DOHH2 (cell line): ENCODE results near the gene FTCD.

Experiments used
- H3F3A ChIP-seq: fragments of 200-600 bp; sonication (generic), shearing (Covaris generic); 2 replicates; pipeline ENCODE4 v1.6.0; 2016; ENCODE audit warnings: antibody characterized with exemption, mild to moderate bottlenecking; ENCODE audit not compliant: control insufficient read depth, insufficient read depth
- H3K27ac ChIP-seq: fragments of 200-600 bp; sonication (generic); 2 replicates; pipeline ENCODE4 v1.5.1; 2014; ENCODE audit warnings: low read depth, mild to moderate bottlenecking, low read length, moderate library complexity
- H3K27me3 ChIP-seq: fragments of 200-600 bp; sonication (generic); 2 replicates; pipeline ENCODE4 v1.6.1; 2014; ENCODE audit warnings: mild to moderate bottlenecking, low read length, mixed read lengths; ENCODE audit not compliant: control insufficient read depth
- H3K36me3 ChIP-seq: fragments of 200-600 bp; sonication (generic); 2 replicates; pipeline ENCODE4 v1.6.1; 2014; ENCODE audit warnings: mild to moderate bottlenecking, low read length, moderate library complexity, mixed read lengths; ENCODE audit not compliant: control insufficient read depth
- H3K4me1 ChIP-seq: fragments of 200-600 bp; sonication (generic); 2 replicates; pipeline ENCODE4 v1.6.1; 2014; ENCODE audit warnings: mild to moderate bottlenecking, low read length, mixed read lengths; ENCODE audit not compliant: control insufficient read depth
- H3K4me2 ChIP-seq: fragments of 200-600 bp; sonication (generic); 2 replicates; pipeline ENCODE4 v1.6.0; 2014; ENCODE audit warnings: mild to moderate bottlenecking, low read length, moderate library complexity
- H3K4me3 ChIP-seq: fragments of 200-600 bp; sonication (generic); 2 replicates; pipeline ENCODE4 v1.5.1; 2014; ENCODE audit warnings: mild to moderate bottlenecking, low read length, mixed read lengths
- H3K79me2 ChIP-seq: fragments of 200-600 bp; sonication (generic); 2 replicates; pipeline ENCODE4 v1.6.1; 2014; ENCODE audit warnings: mild to moderate bottlenecking, low read length, mixed read lengths; ENCODE audit not compliant: control insufficient read depth
- H3K9me2 ChIP-seq: fragments of 200-600 bp; sonication (generic); replicated peaks from 2 replicates; pipeline ENCODE4 v1.6.1; 2014; ENCODE audit warnings: mild to moderate bottlenecking, low read length, mixed read lengths; ENCODE audit not compliant: control insufficient read depth
- H3K9me3 ChIP-seq: fragments of 200-600 bp; sonication (generic); 2 replicates; pipeline ENCODE4 v1.6.1; 2014; ENCODE audit warnings: antibody characterized with exemption, low read length, mixed read lengths; ENCODE audit not compliant: control insufficient read depth, insufficient read depth
- H4K20me1 ChIP-seq: fragments of 200-600 bp; sonication (generic); 2 replicates; pipeline ENCODE4 v1.6.0; 2014; ENCODE audit warnings: low read depth, mild to moderate bottlenecking, antibody characterized with exemption, low read length, moderate library complexity; ENCODE audit not compliant: control insufficient read depth, insufficient read depth
- EZH2phosphoT487 ChIP-seq: fragments of 200-600 bp; sonication (generic); IDR thresholded peaks from 2 replicates; pipeline ENCODE4 v1.6.1; 2017; ENCODE audit warnings: borderline replicate concordance, mild to moderate bottlenecking, antibody characterized with exemption, low read length, moderate library complexity, mixed read lengths
- TF ChIP-seq, protein P1 (sequence below): fragments of 200-600 bp; sonication (generic); IDR thresholded peaks from one replicate; pipeline ENCODE4 v1.5.1; 2014; ENCODE audit warnings: antibody characterized with exemption, mild to moderate bottlenecking, low read depth, low read length; ENCODE audit not compliant: poor library complexity, severe bottlenecking

FTCD gene

GRCh38 chr21:46156678-46157077 lies 1.3 kb upstream of the FTCD start:
- H3K79me2 ChIP-seq, result no peaks in the 10 kb centered on the region
- no peak overlapping the region for H3K27ac ChIP-seq

DNA sequence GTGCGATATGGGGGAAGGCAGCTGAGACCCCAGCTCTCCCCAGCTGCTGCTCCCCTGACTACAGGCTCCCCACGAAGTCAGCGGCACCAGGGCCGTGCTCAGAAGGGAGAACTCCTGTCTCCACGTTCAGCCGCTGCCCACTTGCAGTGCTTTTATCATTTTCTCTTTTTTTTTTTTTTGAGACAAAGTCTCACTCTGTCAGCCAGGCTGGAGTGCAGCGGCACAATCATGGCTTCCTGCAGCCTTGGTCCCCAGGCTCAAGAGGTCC lies 933 bp upstream of the FTCD start:
- no peak overlapping the region for H3K27ac ChIP-seq
- no peaks in the 10 kb centered on the region for H3K79me2 ChIP-seq
- H3K4me2 ChIP-seq, result no peak overlapping the region
- H3K36me3 ChIP-seq, result no peaks in the 10 kb centered on the region; the same call in 1 of the 2 replicates
- no peak for TF ChIP-seq EZH2phosphoT487
- TF ChIP-seq, protein P1, sequence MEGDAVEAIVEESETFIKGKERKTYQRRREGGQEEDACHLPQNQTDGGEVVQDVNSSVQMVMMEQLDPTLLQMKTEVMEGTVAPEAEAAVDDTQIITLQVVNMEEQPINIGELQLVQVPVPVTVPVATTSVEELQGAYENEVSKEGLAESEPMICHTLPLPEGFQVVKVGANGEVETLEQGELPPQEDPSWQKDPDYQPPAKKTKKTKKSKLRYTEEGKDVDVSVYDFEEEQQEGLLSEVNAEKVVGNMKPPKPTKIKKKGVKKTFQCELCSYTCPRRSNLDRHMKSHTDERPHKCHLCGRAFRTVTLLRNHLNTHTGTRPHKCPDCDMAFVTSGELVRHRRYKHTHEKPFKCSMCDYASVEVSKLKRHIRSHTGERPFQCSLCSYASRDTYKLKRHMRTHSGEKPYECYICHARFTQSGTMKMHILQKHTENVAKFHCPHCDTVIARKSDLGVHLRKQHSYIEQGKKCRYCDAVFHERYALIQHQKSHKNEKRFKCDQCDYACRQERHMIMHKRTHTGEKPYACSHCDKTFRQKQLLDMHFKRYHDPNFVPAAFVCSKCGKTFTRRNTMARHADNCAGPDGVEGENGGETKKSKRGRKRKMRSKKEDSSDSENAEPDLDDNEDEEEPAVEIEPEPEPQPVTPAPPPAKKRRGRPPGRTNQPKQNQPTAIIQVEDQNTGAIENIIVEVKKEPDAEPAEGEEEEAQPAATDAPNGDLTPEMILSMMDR, result no peak
- no peaks in the 10 kb centered on the region; the same call in 1 of the 2 replicates for H3K4me1 ChIP-seq
- H3F3A ChIP-seq, result no peaks in the 10 kb centered on the region
- peaks cover 1% of the 10 kb centered on the region; the same call in 1 of the 2 replicates for H3K9me3 ChIP-seq
- no peak overlapping the region for H3K4me3 ChIP-seq
- no peaks in the 10 kb centered on the region for H4K20me1 ChIP-seq
- H3K27me3 ChIP-seq, result no peaks in the 10 kb centered on the region
- H3K9me2 ChIP-seq, result no peaks in the 10 kb centered on the region

More at GRCh38 chr21:46156678-46157077, 1.3 kb upstream of the FTCD start:
- Histone ChIP-seq H3K4me3 (no peak overlapping the region), H3K4me1 (no peaks in the 10 kb centered on the region; the same call in 1 of the 2 replicates), H4K20me1 (no peaks in the 10 kb centered on the region), H3K9me2 (no peaks in the 10 kb centered on the region), H3K36me3 (no peaks in the 10 kb centered on the region; the same call in 1 of the 2 replicates), H3K4me2 (no peak overlapping the region), H3F3A (no peaks in the 10 kb centered on the region), H3K27me3 (no peaks in the 10 kb centered on the region), H3K9me3 (peaks cover 3% of the 10 kb centered on the region; the same call in 1 of the 2 replicates)
- TF ChIP-seq, protein P1, result no peak
- no peak for TF ChIP-seq EZH2phosphoT487

- H3K36me3 ChIP-seq, result no peaks in the 10 kb centered on the region
- no peaks in the 10 kb centered on the region for H3K27me3 ChIP-seq
- H3K9me2 ChIP-seq, result no peaks in the 10 kb centered on the region
- no peaks in the 10 kb centered on the region for H3K9me3 ChIP-seq
- H3K4me2 ChIP-seq, result no peak overlapping the region
- no peak overlapping the region for H3K27ac ChIP-seq
- H3K79me2 ChIP-seq, result no peaks in the 10 kb centered on the region
- H3F3A ChIP-seq, result no peaks in the 10 kb centered on the region
- H3K4me1 ChIP-seq, result no peaks in the 10 kb centered on the region; the same call in 1 of the 2 replicates
- TF ChIP-seq, protein P1, result no peak
- TF ChIP-seq EZH2phosphoT487, result no peak
- no peak overlapping the region for H3K4me3 ChIP-seq
- H4K20me1 ChIP-seq, result no peaks in the 10 kb centered on the region
Measured at GRCh38 chr21:46154955-46155513, 345 bp downstream of the FTCD start.
